Vagina (tissue), 2 donors: Measurements from ENCODE around the gene CA5A.
"Not testable (repeated sequence)": the region's sequence is repeated elsewhere in the genome, so short reads cannot be mapped to it uniquely, and the experiment has no call there.

Source experiments
- POLR2A ChIP-seq, 2 donors: fragments of 450-650 bp; IDR thresholded peaks; one replicate each; pipeline ENCODE4 v1.6.1; 2017; ENCODE audit warnings: antibody characterized with exemption in 2 of 2, mild to moderate bottlenecking in 2 of 2, moderate library complexity in 2 of 2
- POLR2AphosphoS5 ChIP-seq, 2 donors: sonication (generic); formaldehyde crosslinking; IDR thresholded peaks; one replicate each; pipeline ENCODE4 v1.9.0; 2017; ENCODE audit warnings: antibody characterized with exemption in 2 of 2, mild to moderate bottlenecking in 2 of 2, low read depth in 1 of 2; ENCODE audit not compliant: insufficient read depth in 1 of 2
- TF ChIP-seq, protein P1 (sequence below), 3 experiments: fragments of 450-650 bp in 2 of 3; fragments of 200-600 bp in 1 of 3; sonication (generic) in 1 of 3; IDR thresholded peaks; one replicate each; pipeline ENCODE4 v1.5.1; 2017 to 2019; ENCODE audit warnings: antibody characterized with exemption in 3 of 3, mild to moderate bottlenecking in 2 of 3, moderate library complexity in 2 of 3

GRCh38 chr16:87896924-87897520 lies 39.3 kb downstream of the CA5A start:
- TF ChIP-seq, protein P1, sequence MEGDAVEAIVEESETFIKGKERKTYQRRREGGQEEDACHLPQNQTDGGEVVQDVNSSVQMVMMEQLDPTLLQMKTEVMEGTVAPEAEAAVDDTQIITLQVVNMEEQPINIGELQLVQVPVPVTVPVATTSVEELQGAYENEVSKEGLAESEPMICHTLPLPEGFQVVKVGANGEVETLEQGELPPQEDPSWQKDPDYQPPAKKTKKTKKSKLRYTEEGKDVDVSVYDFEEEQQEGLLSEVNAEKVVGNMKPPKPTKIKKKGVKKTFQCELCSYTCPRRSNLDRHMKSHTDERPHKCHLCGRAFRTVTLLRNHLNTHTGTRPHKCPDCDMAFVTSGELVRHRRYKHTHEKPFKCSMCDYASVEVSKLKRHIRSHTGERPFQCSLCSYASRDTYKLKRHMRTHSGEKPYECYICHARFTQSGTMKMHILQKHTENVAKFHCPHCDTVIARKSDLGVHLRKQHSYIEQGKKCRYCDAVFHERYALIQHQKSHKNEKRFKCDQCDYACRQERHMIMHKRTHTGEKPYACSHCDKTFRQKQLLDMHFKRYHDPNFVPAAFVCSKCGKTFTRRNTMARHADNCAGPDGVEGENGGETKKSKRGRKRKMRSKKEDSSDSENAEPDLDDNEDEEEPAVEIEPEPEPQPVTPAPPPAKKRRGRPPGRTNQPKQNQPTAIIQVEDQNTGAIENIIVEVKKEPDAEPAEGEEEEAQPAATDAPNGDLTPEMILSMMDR (IDR thresholded peaks at IDR 0.05), result not testable (repeated sequence)
- not testable (repeated sequence) for TF ChIP-seq POLR2AphosphoS5 (IDR thresholded peaks at IDR 0.05; ENCODE audit: insufficient read depth in 1 of 2, low read depth in 1 of 2); POLR2A (IDR thresholded peaks at IDR 0.05)
